OCI-LY3 (cell line): ENCODE results near the gene KIF20B.
A peak's percentile ranks its signal among the peaks of the same experiment; 100 is the strongest.

Source experiments
- H2AFZ ChIP-seq: fragments of 200-600, 300-600 bp; shearing (Covaris generic); 2 replicates; pipeline ENCODE4 v1.6.0; 2014; ENCODE audit warnings: antibody characterized with exemption, low read depth, low read length
- H3K27ac ChIP-seq: fragments of 200-600, 300-600 bp; sonication (generic); 2 replicates; pipeline ENCODE4 v1.5.1; 2014; ENCODE audit warnings: mild to moderate bottlenecking, low read length, moderate library complexity, mixed read lengths
- H3K27me3 ChIP-seq: fragments of 200-600, 300-600 bp; sonication (generic); 2 replicates; pipeline ENCODE4 v1.6.1; 2014; ENCODE audit warnings: low read depth, low read length, mixed read lengths
- H3K36me3 ChIP-seq: fragments of 200-600, 300-600 bp; sonication (generic); replicated peaks from 2 replicates; pipeline ENCODE3; 2014; ENCODE audit warnings: low read depth, low read length, mixed read lengths
- H3K4me1 ChIP-seq: fragments of 300-600, 200-600 bp; sonication (generic); 2 replicates; pipeline ENCODE4 v1.6.1; 2014; ENCODE audit warnings: low read length, mixed read lengths
- H3K4me2 ChIP-seq: fragments of 200-600, 300-600 bp; sonication (generic); 2 replicates; pipeline ENCODE4 v1.6.1; 2014; ENCODE audit warnings: low read length, mixed read lengths
- H3K4me3 ChIP-seq: fragments of 300-600, 200-600 bp; sonication (generic); 2 replicates; pipeline ENCODE4 v1.5.1; 2014; ENCODE audit warnings: antibody characterized with exemption, mild to moderate bottlenecking, low read length, moderate library complexity
- H3K79me2 ChIP-seq: fragments of 300-600, 200-600 bp; shearing (Covaris generic); 2 replicates; pipeline ENCODE4 v1.6.1; 2014; ENCODE audit warnings: mild to moderate bottlenecking, low read length, mixed read lengths
- H3K9ac ChIP-seq: fragments of 300-600, 200-600 bp; shearing (Covaris generic); 2 replicates; pipeline ENCODE4 v1.6.0; 2014; ENCODE audit warnings: mild to moderate bottlenecking, low read length, moderate library complexity
- H3K9me3 ChIP-seq: fragments of 200-600, 300-600 bp; shearing (Covaris generic); 2 replicates; pipeline ENCODE4 v1.6.1; 2014; ENCODE audit warnings: low read length, mixed read lengths; ENCODE audit not compliant: insufficient read depth
- H4K20me1 ChIP-seq: fragments of 200-600, 300-600 bp; sonication (generic); 2 replicates; pipeline ENCODE4 v1.6.1; 2016; ENCODE audit warnings: low read length, mixed read lengths; ENCODE audit not compliant: insufficient read depth
- CTCF ChIP-seq: fragments of 200-600, 300-600 bp; sonication (generic); IDR thresholded peaks from 2 replicates; pipeline ENCODE4 v1.5.1; 2014; ENCODE audit warnings: antibody characterized with exemption, low read length, low read depth
- EZH2phosphoT487 ChIP-seq: fragments of 200-600 bp; shearing (Covaris generic); IDR thresholded peaks from 2 replicates; pipeline ENCODE4 v1.6.1; 2018; ENCODE audit warnings: antibody characterized with exemption, mixed run types, low read depth

Gene KIF20B

GRCh38 chr10:89792187-89792586 is 90.8 kb downstream of the KIF20B start:
- peaks cover 31% of the 10 kb centered on the region for H3K4me1 ChIP-seq
- no peak overlapping the region for H3K4me2 ChIP-seq
- no peak overlapping the region for H3K27ac ChIP-seq
- H3K79me2 ChIP-seq, result no peaks in the 10 kb centered on the region
- H3K9ac ChIP-seq, result no peak overlapping the region
- H3K27me3 ChIP-seq, result no peaks in the 10 kb centered on the region
- H3K36me3 ChIP-seq, result no peaks in the 10 kb centered on the region
- H3K4me3 ChIP-seq, result no peak overlapping the region
- no peaks in the 10 kb centered on the region for H3K9me3 ChIP-seq
- H4K20me1 ChIP-seq, result no peaks in the 10 kb centered on the region
- no peak overlapping the region for H2AFZ ChIP-seq
- no peak for TF ChIP-seq CTCF
- no peak for TF ChIP-seq EZH2phosphoT487

- H3K79me2 ChIP-seq, result no peaks in the 10 kb centered on the region
These were observed 92.4 kb downstream of the KIF20B start for GRCh38 chr10:89793649-89794254.

GRCh38 chr10:89795840-89796239 is 94.5 kb downstream of the KIF20B start:
- no peaks in the 10 kb centered on the region for H3K9me3 ChIP-seq
- no peak overlapping the region for H3K4me3 ChIP-seq
- H2AFZ ChIP-seq, result no peak overlapping the region
- H4K20me1 ChIP-seq, result no peaks in the 10 kb centered on the region
- H3K4me2 ChIP-seq, result peak overlapping the region; percentile 42
- no peaks in the 10 kb centered on the region for H3K27me3 ChIP-seq
- H3K27ac ChIP-seq, result peak overlapping the region; percentile 87
- H3K9ac ChIP-seq, result peak overlapping the region; percentile 43; the same call in 1 of the 2 replicates
- H3K36me3 ChIP-seq, result no peaks in the 10 kb centered on the region
- peaks cover 66% of the 10 kb centered on the region for H3K4me1 ChIP-seq
- H3K79me2 ChIP-seq, result no peaks in the 10 kb centered on the region
- TF ChIP-seq EZH2phosphoT487, result no peak
- no peak for TF ChIP-seq CTCF

More at GRCh38 chr10:89793649-89794254, 92.4 kb downstream of the KIF20B start:
- Histone ChIP-seq H3K4me3 (no peak overlapping the region), H3K27me3 (no peaks in the 10 kb centered on the region), H4K20me1 (no peaks in the 10 kb centered on the region), H2AFZ (no peak overlapping the region), H3K27ac (peak overlapping the region; percentile 87; the same call in 1 of the 2 replicates), H3K36me3 (no peaks in the 10 kb centered on the region), H3K4me2 (no peak overlapping the region), H3K4me1 (peaks cover 45% of the 10 kb centered on the region), H3K9me3 (no peaks in the 10 kb centered on the region), H3K9ac (0 out of 2 replicates have a peak overlapping the region, but pooled peaks have one; percentile 10)
- TF ChIP-seq CTCF, result peak; percentile 73
- no peak for TF ChIP-seq EZH2phosphoT487

- no peaks in the 10 kb centered on the region for H3K36me3 ChIP-seq
- no peaks in the 10 kb centered on the region for H3K27me3 ChIP-seq
- peaks cover 68% of the 10 kb centered on the region for H3K4me1 ChIP-seq
- H3K9ac ChIP-seq, result peak overlapping the region; percentile 62
- H3K27ac ChIP-seq, result peak overlapping the region; percentile 92
- no peaks in the 10 kb centered on the region for H3K79me2 ChIP-seq
- H3K9me3 ChIP-seq, result no peaks in the 10 kb centered on the region
- TF ChIP-seq CTCF, result no peak
- TF ChIP-seq EZH2phosphoT487, result no peak
- H3K4me3 ChIP-seq, result no peak overlapping the region
- H2AFZ ChIP-seq, result no peak overlapping the region
- no peaks in the 10 kb centered on the region for H4K20me1 ChIP-seq
- peak overlapping the region; percentile 42 for H3K4me2 ChIP-seq
These were observed 96.7 kb downstream of the KIF20B start for GRCh38 chr10:89798092-89798491.
